Adrenal gland (tissue), 12 donors: ENCODE measurements around the gene MYH6. TPM values are rescaled to one million over a fixed set of nuclear protein-coding genes. Genes with fewer than 3 reads are reported as not detected.

ENCODE experiments used
- DNase-seq, 7 donors: peaks; one replicate each; pipeline ENCODE4 v3.0.0-alpha.2; 2019 to 2020
- H3K27ac ChIP-seq, 5 donors: fragments of 200-600 bp; sonication (generic) in 4 of 5; 1 replicate in 3 of 5; 2 replicates in 2 of 5; pipeline versions ENCODE4 v1.5.1 to v1.8.0; 2016 to 2020; ENCODE audit warnings: mild to moderate bottlenecking in 1 of 5
- H3K27me3 ChIP-seq: fragments of 200-600 bp; 2 replicates; pipeline ENCODE4 v1.8.0; 2021
- H3K36me3 ChIP-seq, 2 donors: fragments of 200-600 bp; replicated peaks in 1 of 2; 1 replicate in 1 of 2; 2 replicates in 1 of 2; pipeline versions ENCODE4 v1.5.1 to v1.8.0; 2018 to 2022
- H3K4me1 ChIP-seq, 2 donors: fragments of 200-600 bp; replicated peaks in 1 of 2; 1 replicate in 1 of 2; 2 replicates in 1 of 2; pipeline versions ENCODE4 v1.5.1 to v1.8.0; 2018 to 2021
- H3K4me3 ChIP-seq, 4 donors: fragments of 200-600 bp; sonication (generic) in 3 of 4; one replicate each; pipeline ENCODE4 v1.5.1; 2016 to 2018
- H3K9me3 ChIP-seq, 3 donors: fragments of 200-600 bp; sonication (generic) in 1 of 3; replicated peaks in 1 of 3; 1 replicate in 2 of 3; 2 replicates in 1 of 3; pipeline versions ENCODE4 v1.5.1 to v1.8.0; 2016 to 2021
- CTCF ChIP-seq, 6 experiments: fragments of 450-650 bp in 4 of 6; fragments of 200-600 bp in 2 of 6; sonication (generic) in 1 of 6; IDR thresholded peaks; 1 replicate in 5 of 6; 2 replicates in 1 of 6; pipeline versions ENCODE4 v1.5.1 to v1.8.0; 2016 to 2021; ENCODE audit warnings: antibody characterized with exemption in 6 of 6, mild to moderate bottlenecking in 2 of 6, moderate library complexity in 1 of 6
- POLR2A ChIP-seq, 2 donors: fragments of 450-650 bp; IDR thresholded peaks; one replicate each; pipeline ENCODE4 v1.6.1; 2017; ENCODE audit warnings: antibody characterized with exemption in 2 of 2, mild to moderate bottlenecking in 2 of 2, moderate library complexity in 1 of 2
- WGBS, 4 donors: extraction: QIAGEN DNeasy Blood & Tissue Kit in 2 of 4; methylation state at CpG; one replicate each; pipeline versions ENCODE4 v1.1.5 to v1.1.7; 2013 to 2017; 5-methylcytosine and 5-hydroxymethylcytosine counted together
- intact Hi-C, 2 donors: fragments of 100-400 bp; cut with DNase I; formaldehyde crosslinking; loops; one replicate each; pipeline versions ENCODE4 v1.14.1 to v1.15.0; 2022 to 2023
- polyA plus RNA-seq, 3 donors: library from polyadenylated mRNA; stranded (reverse); fragments of 200-250 nt in 2 of 3; fragments of 350-450 nt in 1 of 3; fragmentation: Illumina TruSeq in 1 of 3; extraction: RNeasy Lipid Tissue Mini Kit (QIAGEN cat#74804) in 1 of 3; gene quantifications; one replicate each; pipeline ENCODE4 v1.2.3, GENCODE V29; 2013 to 2014
- total RNA-seq, 9 donors: library from RNA; depleted of rRNA in 4 of 9; stranded (reverse); fragments of >200 nt in 4 of 9; fragments of 120-200 nt in 1 of 9; fragmentation: NEBNext Ultra II Directional in 1 of 9; extraction: Animal tissue kit (Norgen Biotek cat#: 25700) in 1 of 9; gene quantifications; one replicate each; pipeline versions ENCODE4 v1.1.0 to v1.2.4, GENCODE V29; 2013 to 2023
- donor health status: healthy with polysubstance abuse.
- donor health status: Bipolar disorder and iron deficiency.
- donor health status: DM: yes; HTN: yes; CAD: no.
- donor health status: DM: no; HTN: no; CAD: no.
- donor health status: DM: no; HTN: no; CAD: no.
- donor health status: DM: yes; HTN: yes; CAD: no.

Gene MYH6
- total and polyA plus RNA-seq, 12 donors, result under 0.01 to 5.2 (median 0.27) TPM; not detected in 5

GRCh38 chr14:23359722-23360447, 48.2 kb downstream of the MYH6 start:
- Histone ChIP-seq H3K27ac (no peak overlapping the region), H3K4me1 (no peaks in the 10 kb centered on the region), H3K4me3 (no peak overlapping the region), H3K36me3 (no peaks in the 10 kb centered on the region), H3K9me3 (no peaks in the 10 kb centered on the region), H3K27me3 (peaks cover 3% of the 10 kb centered on the region)
- WGBS, 4 donors, result 79 to 85% (median 81%) methylated on average over 12 to 22 of the region's 22 CpGs
- TF ChIP-seq CTCF (IDR thresholded peaks at IDR 0.05) (no peak), POLR2A (IDR thresholded peaks at IDR 0.05) (no peak)
- no peak for DNase-seq
- intact Hi-C loops, result no loop called here

GRCh38 chr14:23359167-23359626, 48.9 kb downstream of the MYH6 start:
- WGBS, 4 donors, result 70 to 76% (median 72%) methylated on average over 6 to 11 of the region's 11 CpGs; no CpG with 5 or more reads in 1 of the 4 donors
- Histone ChIP-seq H3K9me3 (no peaks in the 10 kb centered on the region), H3K27ac (peak overlapping the region in 1 of 5 donors; percentile 49), H3K4me1 (no peaks in the 10 kb centered on the region), H3K27me3 (peaks cover 4% of the 10 kb centered on the region), H3K4me3 (no peak overlapping the region), H3K36me3 (no peaks in the 10 kb centered on the region)
- DNase-seq, result no peak
- TF ChIP-seq POLR2A (IDR thresholded peaks at IDR 0.05) (no peak), CTCF (IDR thresholded peaks at IDR 0.05) (no peak)
- intact Hi-C loops, result no loop called here

GRCh38 chr14:23358553-23359166, 49.4 kb downstream of the MYH6 start:
- Histone ChIP-seq H3K27me3 (peaks cover 4% of the 10 kb centered on the region), H3K9me3 (no peaks in the 10 kb centered on the region), H3K4me1 (no peaks in the 10 kb centered on the region), H3K4me3 (no peak overlapping the region), H3K36me3 (no peaks in the 10 kb centered on the region), H3K27ac (peak overlapping the region in 1 of 5 donors; percentile 49)
- TF ChIP-seq CTCF (IDR thresholded peaks at IDR 0.05), result no peak
- no peak for TF ChIP-seq POLR2A (IDR thresholded peaks at IDR 0.05)
- intact Hi-C loops, result no loop called here
- 79 to 90% (median 83%) methylated on average over 10 to 12 of the region's 12 CpGs for WGBS, 4 donors
- no peak for DNase-seq

GRCh38 chr14:23358042-23358441, 50.0 kb downstream of the MYH6 start:
- Histone ChIP-seq H3K4me3 (no peak overlapping the region), H3K9me3 (no peaks in the 10 kb centered on the region), H3K36me3 (no peaks in the 10 kb centered on the region), H3K27ac (no peak overlapping the region), H3K27me3 (peaks cover 4% of the 10 kb centered on the region), H3K4me1 (no peaks in the 10 kb centered on the region)
- TF ChIP-seq CTCF (IDR thresholded peaks at IDR 0.05) (no peak), POLR2A (IDR thresholded peaks at IDR 0.05) (no peak)
- WGBS, 4 donors, result 74 to 84% (median 80%) methylated on average over 3 of the region's 3 CpGs
- peak in 1 of 7 donors; percentile 37 for DNase-seq
- intact Hi-C loops, result no loop called here
